Measurements from ENCODE around the gene SPIN1. TPM values are rescaled to one million over a fixed set of nuclear protein-coding genes. Genes with fewer than 3 reads are reported as not detected.

Gene SPIN1
- total RNA-seq, 1 donor from 2014 or later = 32.6 TPM

GRCh38 chr9:88523056-88523455 is 134.8 kb downstream of the SPIN1 start:
- H3K27ac Mint-ChIP-seq = no peak overlapping the region
- intact Hi-C loops (cut with micrococcal nuclease) = no loop called here
- H3K9me3 Mint-ChIP-seq = no peaks in the 10 kb centered on the region
- H3K4me3 Mint-ChIP-seq (ENCODE audit: low read depth) = no peak overlapping the region
- no peaks in the 10 kb centered on the region for H3K4me1 Mint-ChIP-seq (ENCODE audit: low read depth)
- peaks cover 2% of the 10 kb centered on the region for H3K27me3 Mint-ChIP-seq (ENCODE audit: low read depth)
- no peak for DNase-seq (ENCODE audit: low spot score)
- H3K36me3 Mint-ChIP-seq (ENCODE audit: low read depth) = no peaks in the 10 kb centered on the region

DNA sequence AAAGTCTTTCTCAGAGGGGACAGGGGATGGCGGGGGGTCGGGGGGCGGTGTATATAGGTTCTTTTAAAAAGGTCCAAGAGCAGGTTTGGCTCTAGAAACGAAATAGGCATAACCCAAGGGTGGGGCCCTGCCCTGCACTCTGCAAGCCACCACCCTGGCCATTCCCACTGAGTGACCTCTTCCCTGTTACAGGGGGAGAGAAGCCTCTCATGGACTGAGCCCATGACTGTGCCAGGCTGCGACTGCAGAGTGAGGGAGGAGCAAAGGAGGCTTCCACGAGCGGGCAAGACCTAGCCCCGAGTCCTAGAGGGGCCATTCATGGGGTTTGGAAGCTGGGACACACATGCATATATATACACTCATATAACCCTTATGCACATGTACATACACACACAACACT is 136.7 kb downstream of the SPIN1 start:
- Mint-ChIP-seq H3K4me1 (ENCODE audit: low read depth) (no peaks in the 10 kb centered on the region), H3K27ac (no peak overlapping the region), H3K27me3 (ENCODE audit: low read depth) (peaks cover 10% of the 10 kb centered on the region), H3K9me3 (no peaks in the 10 kb centered on the region), H3K36me3 (ENCODE audit: low read depth) (no peaks in the 10 kb centered on the region), H3K4me3 (ENCODE audit: low read depth) (no peak overlapping the region)
- no peak for DNase-seq (ENCODE audit: low spot score)
- intact Hi-C loops (cut with micrococcal nuclease) = no loop called here

DNA sequence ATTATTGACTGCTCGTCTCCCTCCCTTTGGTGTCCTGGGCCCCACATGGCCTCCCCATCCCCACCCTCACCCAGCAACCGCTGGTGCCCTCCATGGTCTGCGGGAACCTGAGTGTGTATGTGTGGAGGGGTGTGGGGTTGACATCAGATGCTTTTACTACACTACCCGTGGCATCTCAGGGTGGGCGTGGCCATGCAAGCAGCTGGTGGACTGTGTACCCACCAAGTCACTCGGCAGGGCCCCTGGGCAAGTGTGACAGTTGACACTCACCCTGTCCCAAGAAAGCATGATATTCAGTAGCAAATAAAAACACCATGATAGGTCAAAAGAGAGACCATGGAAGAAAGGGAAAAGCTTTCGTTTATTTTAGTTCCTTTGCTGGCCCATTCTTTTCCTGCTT is 139.4 kb downstream of the SPIN1 start:
- no peak for DNase-seq (ENCODE audit: low spot score)
- intact Hi-C loops (cut with micrococcal nuclease) = no loop called here
- H3K27ac Mint-ChIP-seq = no peak overlapping the region

More for the DNA sequence above, 139.4 kb downstream of the SPIN1 start:
- Mint-ChIP-seq H3K27me3 (ENCODE audit: low read depth) (peaks cover 29% of the 10 kb centered on the region), H3K4me3 (ENCODE audit: low read depth) (no peak overlapping the region), H3K4me1 (ENCODE audit: low read depth) (no peaks in the 10 kb centered on the region), H3K9me3 (no peaks in the 10 kb centered on the region), H3K36me3 (ENCODE audit: low read depth) (no peaks in the 10 kb centered on the region)

Other genes starting within 250 kb of the SPIN1 start
- not detected in 2 replicates for gene SPATA31C2, start 250.0 kb upstream of the SPIN1 start, total RNA-seq
- not detected in 2 replicates for gene NXNL2, start 146.7 kb downstream of the SPIN1 start, total RNA-seq